Measurements from ENCODE around the gene HOXD3.

DNA sequence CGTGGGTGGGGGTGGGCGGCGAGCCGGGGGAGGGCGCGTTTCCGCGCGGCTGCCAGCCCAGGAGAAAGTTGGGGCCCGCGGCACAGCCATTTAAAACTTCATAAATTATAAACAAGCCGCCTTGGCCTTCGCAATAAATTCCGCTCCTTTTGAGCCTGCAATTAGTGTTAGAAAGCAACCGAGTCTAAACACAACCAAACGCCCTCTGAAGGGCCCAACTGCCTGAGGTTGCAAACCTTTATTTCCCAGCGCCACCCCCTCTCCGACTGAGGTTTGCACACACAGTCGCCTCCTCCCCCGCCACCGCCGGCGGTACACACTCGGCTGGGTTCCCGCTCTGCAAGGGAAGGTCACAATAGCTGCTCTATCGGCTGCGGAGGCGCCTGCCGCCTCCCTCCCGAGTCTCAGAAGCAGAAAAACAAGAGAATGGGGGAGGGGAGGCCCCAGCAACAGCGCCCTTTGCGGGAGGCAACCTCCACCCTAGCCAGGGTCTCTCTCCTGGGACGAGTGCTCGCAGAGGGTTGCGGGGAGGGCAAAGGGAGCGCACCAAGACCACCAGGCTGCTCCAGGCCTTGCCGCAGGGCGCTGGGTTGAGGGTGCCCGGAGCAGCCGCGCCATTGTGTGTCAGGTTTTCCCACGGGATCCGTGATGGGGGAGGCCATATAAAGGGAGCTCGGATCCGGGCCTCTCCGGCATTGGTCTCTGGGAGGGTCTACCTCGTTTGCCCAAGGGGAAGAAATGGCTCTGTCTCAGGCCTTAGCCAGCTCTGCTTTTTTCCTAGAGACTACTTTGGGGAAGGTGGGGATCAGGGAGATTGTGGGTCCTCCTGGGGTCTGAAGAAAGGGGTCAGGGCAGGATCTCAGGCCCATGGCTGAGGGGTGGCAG lies 18.0 kb downstream of the HOXD3 start:
- TF ChIP-seq EZH2 (IDR thresholded peaks at IDR 0.05; ENCODE audit: insufficient read depth, low read length): peak; percentile 66
- TF ChIP-seq, protein P1, sequence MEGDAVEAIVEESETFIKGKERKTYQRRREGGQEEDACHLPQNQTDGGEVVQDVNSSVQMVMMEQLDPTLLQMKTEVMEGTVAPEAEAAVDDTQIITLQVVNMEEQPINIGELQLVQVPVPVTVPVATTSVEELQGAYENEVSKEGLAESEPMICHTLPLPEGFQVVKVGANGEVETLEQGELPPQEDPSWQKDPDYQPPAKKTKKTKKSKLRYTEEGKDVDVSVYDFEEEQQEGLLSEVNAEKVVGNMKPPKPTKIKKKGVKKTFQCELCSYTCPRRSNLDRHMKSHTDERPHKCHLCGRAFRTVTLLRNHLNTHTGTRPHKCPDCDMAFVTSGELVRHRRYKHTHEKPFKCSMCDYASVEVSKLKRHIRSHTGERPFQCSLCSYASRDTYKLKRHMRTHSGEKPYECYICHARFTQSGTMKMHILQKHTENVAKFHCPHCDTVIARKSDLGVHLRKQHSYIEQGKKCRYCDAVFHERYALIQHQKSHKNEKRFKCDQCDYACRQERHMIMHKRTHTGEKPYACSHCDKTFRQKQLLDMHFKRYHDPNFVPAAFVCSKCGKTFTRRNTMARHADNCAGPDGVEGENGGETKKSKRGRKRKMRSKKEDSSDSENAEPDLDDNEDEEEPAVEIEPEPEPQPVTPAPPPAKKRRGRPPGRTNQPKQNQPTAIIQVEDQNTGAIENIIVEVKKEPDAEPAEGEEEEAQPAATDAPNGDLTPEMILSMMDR (IDR thresholded peaks at IDR 0.05; ENCODE audit: insufficient read depth, low read depth, low read length): no peak

All from astrocyte (in vitro differentiated cells and primary cell).